ENCODE measurements around the gene RRP12. TPM values are rescaled to one million over a fixed set of nuclear protein-coding genes. Genes with fewer than 3 reads are reported as not detected.
"Not testable (repeated sequence)": the region's sequence is repeated elsewhere in the genome, so short reads cannot be mapped to it uniquely, and the experiment has no call there.

RRP12 gene
- total and polyA plus RNA-seq, 4 donors = 12.7 to 44.2 (median 21.8) TPM

GRCh38 chr10:97425964-97426775, 25.0 kb upstream of the RRP12 start, which contains the start of gene PGAM1:
PGAM1 (plus strand) TSS chr10:97426191; CDS start chr10:97426308, 117 bp downstream.
- H3K36me3 ChIP-seq (ENCODE audit: control insufficient read depth in 4 of 4, insufficient read depth in 4 of 4, low read length in 4 of 4) = peaks cover 1 to 9% (median 4%) of the 10 kb centered on the region in 4 donors
- ATAC-seq (ENCODE audit: insufficient read depth, low FRiP score) = peak; percentile 97
- peak within 1 kb of the TSS; percentile 96 for H3K4me3 ChIP-seq
- peaks cover 7 to 16% (median 13%) of the 10 kb centered on the region in 5 donors for H3K4me1 ChIP-seq (ENCODE audit: control insufficient read depth in 5 of 5, insufficient read depth in 5 of 5, low read length in 5 of 5)
- H3K27me3 ChIP-seq (ENCODE audit: control insufficient read depth in 3 of 3, insufficient read depth in 3 of 3, low read length in 2 of 3) = no peaks in the 10 kb centered on the region
- H3K9ac ChIP-seq (ENCODE audit: insufficient read depth in 1 of 2, low read length in 2 of 2) = peak within 1 kb of the TSS; percentile 83 to 86
- DNase-seq = peak; percentile 97 to 98 (median 98)
- peak; percentile 49 for TF ChIP-seq CTCF (IDR thresholded peaks at IDR 0.05; ENCODE audit: control extremely low read depth, extremely low read depth)
- peak within 1 kb of the TSS; percentile 87 to 96 for H3K27ac ChIP-seq (ENCODE audit: low read depth in 1 of 2, low read length in 1 of 2)
- 0 to 1% methylated on average over 79 to 87 of the region's 90 CpGs for WGBS, 2 donors
- H3K9me3 ChIP-seq (ENCODE audit: control insufficient read depth in 4 of 4, insufficient read depth in 3 of 4, low read length in 3 of 4) = no peaks in the 10 kb centered on the region

GRCh38 chr10:97423757-97424098, 22.6 kb upstream of the RRP12 start:
- not testable (repeated sequence) for H3K9me3 ChIP-seq (ENCODE audit: control insufficient read depth in 4 of 4, insufficient read depth in 3 of 4, low read length in 3 of 4); H3K27me3 ChIP-seq (ENCODE audit: control insufficient read depth in 3 of 3, insufficient read depth in 3 of 3, low read length in 2 of 3); H3K9ac ChIP-seq (ENCODE audit: insufficient read depth in 1 of 2, low read length in 2 of 2); H3K36me3 ChIP-seq (ENCODE audit: control insufficient read depth in 4 of 4, insufficient read depth in 4 of 4, low read length in 4 of 4); ATAC-seq (ENCODE audit: insufficient read depth, low FRiP score); DNase-seq; H3K4me3 ChIP-seq
- H3K27ac ChIP-seq (ENCODE audit: low read depth in 1 of 2, low read length in 1 of 2) = peak overlapping the region in 1 of 2 donors; percentile 67
- peaks cover 6 to 16% (median 12%) of the 10 kb centered on the region in 5 donors for H3K4me1 ChIP-seq (ENCODE audit: control insufficient read depth in 5 of 5, insufficient read depth in 5 of 5, low read length in 5 of 5)
- WGBS, 2 donors = 35 to 53% methylated on average over 8 of the region's 8 CpGs

GRCh38 chr10:97416565-97416964, 15.4 kb upstream of the RRP12 start:
- ATAC-seq (ENCODE audit: insufficient read depth, low FRiP score) (no peak), DNase-seq (no peak)
- Histone ChIP-seq H3K36me3 (ENCODE audit: control insufficient read depth in 4 of 4, insufficient read depth in 4 of 4, low read length in 4 of 4) (no peaks in the 10 kb centered on the region), H3K4me1 (ENCODE audit: control insufficient read depth in 5 of 5, insufficient read depth in 5 of 5, low read length in 5 of 5) (peaks cover 0 to 4% (median 0%) of the 10 kb centered on the region in 5 donors), H3K9me3 (ENCODE audit: control insufficient read depth in 4 of 4, insufficient read depth in 3 of 4, low read length in 3 of 4) (no peaks in the 10 kb centered on the region), H3K4me3 (no peak overlapping the region), H3K9ac (ENCODE audit: insufficient read depth in 1 of 2, low read length in 2 of 2) (no peak overlapping the region), H3K27me3 (ENCODE audit: control insufficient read depth in 3 of 3, insufficient read depth in 3 of 3, low read length in 2 of 3) (no peaks in the 10 kb centered on the region), H3K27ac (ENCODE audit: low read depth in 1 of 2, low read length in 1 of 2) (no peak overlapping the region)
- no peak for TF ChIP-seq CTCF (IDR thresholded peaks at IDR 0.05; ENCODE audit: control extremely low read depth, extremely low read depth)
- 37 to 61% methylated on average over 6 of the region's 6 CpGs for WGBS, 2 donors

GRCh38 chr10:97412891-97413304, 11.8 kb upstream of the RRP12 start:
- H3K36me3 ChIP-seq (ENCODE audit: control insufficient read depth in 4 of 4, insufficient read depth in 4 of 4, low read length in 4 of 4) = no peaks in the 10 kb centered on the region
- WGBS, 2 donors = 77 to 78% methylated on average over 10 of the region's 10 CpGs
- DNase-seq (no peak), ATAC-seq (ENCODE audit: insufficient read depth, low FRiP score) (no peak)
- peaks cover 0 to 4% (median 0%) of the 10 kb centered on the region in 5 donors for H3K4me1 ChIP-seq (ENCODE audit: control insufficient read depth in 5 of 5, insufficient read depth in 5 of 5, low read length in 5 of 5)
- no peak overlapping the region for H3K4me3 ChIP-seq
- no peak overlapping the region for H3K9ac ChIP-seq (ENCODE audit: insufficient read depth in 1 of 2, low read length in 2 of 2)
- no peaks in the 10 kb centered on the region for H3K27me3 ChIP-seq (ENCODE audit: control insufficient read depth in 3 of 3, insufficient read depth in 3 of 3, low read length in 2 of 3)
- no peak for TF ChIP-seq CTCF (IDR thresholded peaks at IDR 0.05; ENCODE audit: control extremely low read depth, extremely low read depth)
- no peak overlapping the region for H3K27ac ChIP-seq (ENCODE audit: low read depth in 1 of 2, low read length in 1 of 2)
- no peaks in the 10 kb centered on the region for H3K9me3 ChIP-seq (ENCODE audit: control insufficient read depth in 4 of 4, insufficient read depth in 3 of 4, low read length in 3 of 4)

Measured in lung (tissue), 12 donors.